NB4 (cell line): ENCODE results near the gene HABP4.

Experiments used
- DNase-seq: peaks from one replicate; pipeline ENCODE4 v3.0.0; 2010; ENCODE audit warnings: low read depth
- H3K4me3 ChIP-seq: one replicate; pipeline ENCODE4 v1.5.1; 2011; ENCODE audit warnings: mild to moderate bottlenecking, low read depth, low read length, moderate library complexity
- MYC ChIP-seq: IDR thresholded peaks from 2 replicates; pipeline ENCODE4 v1.6.1; 2011; ENCODE audit warnings: low read depth, low read length
- POLR2A ChIP-seq: IDR thresholded peaks from 2 replicates; pipeline ENCODE4 v1.6.1; 2011; ENCODE audit warnings: mild to moderate bottlenecking; ENCODE audit not compliant: insufficient read length; ENCODE audit errors: extremely low read depth
- TF ChIP-seq, protein P1 (sequence below): IDR thresholded peaks from 2 replicates; pipeline ENCODE4 v1.6.1; 2011; ENCODE audit warnings: low read depth, low read length
- TF ChIP-seq, protein P2 (sequence below): IDR thresholded peaks from one replicate; pipeline ENCODE4 v1.5.1; 2012; ENCODE audit warnings: low read depth, low read length

The HABP4 gene

GRCh38 chr9:96476591-96476990 is 26.6 kb downstream of the HABP4 start:
- TF ChIP-seq, protein P1, sequence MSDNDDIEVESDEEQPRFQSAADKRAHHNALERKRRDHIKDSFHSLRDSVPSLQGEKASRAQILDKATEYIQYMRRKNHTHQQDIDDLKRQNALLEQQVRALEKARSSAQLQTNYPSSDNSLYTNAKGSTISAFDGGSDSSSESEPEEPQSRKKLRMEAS: no peak
- TF ChIP-seq MYC: no peak
- TF ChIP-seq, protein P2, sequence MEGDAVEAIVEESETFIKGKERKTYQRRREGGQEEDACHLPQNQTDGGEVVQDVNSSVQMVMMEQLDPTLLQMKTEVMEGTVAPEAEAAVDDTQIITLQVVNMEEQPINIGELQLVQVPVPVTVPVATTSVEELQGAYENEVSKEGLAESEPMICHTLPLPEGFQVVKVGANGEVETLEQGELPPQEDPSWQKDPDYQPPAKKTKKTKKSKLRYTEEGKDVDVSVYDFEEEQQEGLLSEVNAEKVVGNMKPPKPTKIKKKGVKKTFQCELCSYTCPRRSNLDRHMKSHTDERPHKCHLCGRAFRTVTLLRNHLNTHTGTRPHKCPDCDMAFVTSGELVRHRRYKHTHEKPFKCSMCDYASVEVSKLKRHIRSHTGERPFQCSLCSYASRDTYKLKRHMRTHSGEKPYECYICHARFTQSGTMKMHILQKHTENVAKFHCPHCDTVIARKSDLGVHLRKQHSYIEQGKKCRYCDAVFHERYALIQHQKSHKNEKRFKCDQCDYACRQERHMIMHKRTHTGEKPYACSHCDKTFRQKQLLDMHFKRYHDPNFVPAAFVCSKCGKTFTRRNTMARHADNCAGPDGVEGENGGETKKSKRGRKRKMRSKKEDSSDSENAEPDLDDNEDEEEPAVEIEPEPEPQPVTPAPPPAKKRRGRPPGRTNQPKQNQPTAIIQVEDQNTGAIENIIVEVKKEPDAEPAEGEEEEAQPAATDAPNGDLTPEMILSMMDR: no peak
- TF ChIP-seq POLR2A: no peak
- no peak overlapping the region for H3K4me3 ChIP-seq
- DNase-seq: no peak

- H3K4me3 ChIP-seq: no peak overlapping the region
- no peak for DNase-seq
- TF ChIP-seq MYC (no peak), POLR2A (no peak)
- TF ChIP-seq, protein P1: no peak
- TF ChIP-seq, protein P2: no peak
Measured at GRCh38 chr9:96478829-96479371, 28.9 kb downstream of the HABP4 start.

DNA sequence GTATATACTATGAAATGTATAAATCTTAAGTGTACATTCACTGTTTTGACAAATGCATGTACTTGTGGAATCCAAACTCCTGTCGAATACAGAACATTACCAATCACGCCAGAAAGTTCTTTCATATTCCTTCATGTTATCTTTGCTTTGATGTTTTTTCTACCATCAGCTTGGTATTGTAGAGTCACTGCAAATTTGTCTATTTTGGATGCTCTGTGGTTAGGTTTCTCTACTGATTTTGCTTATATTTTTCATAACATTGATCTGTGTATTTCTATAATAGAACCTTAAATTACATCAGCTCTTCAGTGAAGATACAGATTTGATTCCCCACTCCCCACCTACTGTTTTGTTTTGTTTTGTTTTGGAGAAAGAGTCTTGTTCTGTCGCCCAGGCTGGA is 30.8 kb downstream of the HABP4 start:
- H3K4me3 ChIP-seq: no peak overlapping the region
- no peak for DNase-seq
- no peak for TF ChIP-seq MYC
- TF ChIP-seq, protein P1: no peak
- TF ChIP-seq, protein P2: no peak
- no peak for TF ChIP-seq POLR2A

- DNase-seq: no peak
- H3K4me3 ChIP-seq: no peak overlapping the region
- TF ChIP-seq, protein P1: no peak
- TF ChIP-seq MYC (no peak), POLR2A (no peak)
- TF ChIP-seq, protein P2: no peak
Measured at GRCh38 chr9:96482476-96482875, 32.5 kb downstream of the HABP4 start.

- DNase-seq: no peak
- no peak for TF ChIP-seq POLR2A
- TF ChIP-seq, protein P2: no peak
- no peak for TF ChIP-seq MYC
- TF ChIP-seq, protein P1: no peak
- no peak overlapping the region for H3K4me3 ChIP-seq
Measured at GRCh38 chr9:96483197-96483596, 33.2 kb downstream of the HABP4 start.
